HS-27A (cell line): Measurements from ENCODE around the gene HOOK1.
"Not testable (repeated sequence)": the region's sequence is repeated elsewhere in the genome, so short reads cannot be mapped to it uniquely, and the experiment has no call there.

Source experiments
- DNase-seq: peaks from one replicate; pipeline ENCODE4 v3.0.0-alpha.2; 2012; ENCODE audit warnings: low read depth, missing footprints

The HOOK1 gene

DNA sequence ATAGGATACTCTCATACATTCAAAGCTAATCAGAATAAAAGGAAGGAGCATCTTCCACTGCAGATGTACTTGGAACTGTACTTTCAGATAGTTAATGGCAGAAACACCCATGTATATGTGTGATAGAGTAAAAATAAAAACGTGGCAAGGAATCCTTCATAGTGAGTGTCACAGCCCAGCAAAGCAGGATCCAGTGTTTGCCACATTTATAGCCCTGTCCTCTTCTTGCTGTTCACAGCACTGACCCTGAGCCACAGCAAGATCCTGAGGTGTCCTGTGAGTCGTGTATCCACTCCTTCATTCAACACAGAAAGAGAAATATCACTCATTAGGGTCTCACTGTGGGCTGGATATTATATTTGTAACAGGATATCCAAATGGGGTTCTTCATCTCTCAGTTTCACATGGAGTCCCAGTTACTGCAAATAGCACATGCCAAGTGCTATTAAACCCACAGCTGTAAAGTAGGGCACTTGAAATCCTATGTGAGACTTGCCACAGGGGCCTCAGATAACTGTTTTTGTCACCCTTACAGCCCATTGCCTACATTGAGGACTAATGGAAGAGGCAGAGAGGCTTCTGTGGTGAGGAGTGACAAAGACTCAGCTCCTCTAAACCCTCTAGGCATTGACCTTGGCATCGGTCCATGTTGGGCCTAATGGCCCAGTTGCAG, 70.5 kb downstream of the HOOK1 start:
- DNase-seq, result no peak

- no peak for DNase-seq
Observed at GRCh38 chr1:59892841-59893811, 78.4 kb downstream of the HOOK1 start.

DNA sequence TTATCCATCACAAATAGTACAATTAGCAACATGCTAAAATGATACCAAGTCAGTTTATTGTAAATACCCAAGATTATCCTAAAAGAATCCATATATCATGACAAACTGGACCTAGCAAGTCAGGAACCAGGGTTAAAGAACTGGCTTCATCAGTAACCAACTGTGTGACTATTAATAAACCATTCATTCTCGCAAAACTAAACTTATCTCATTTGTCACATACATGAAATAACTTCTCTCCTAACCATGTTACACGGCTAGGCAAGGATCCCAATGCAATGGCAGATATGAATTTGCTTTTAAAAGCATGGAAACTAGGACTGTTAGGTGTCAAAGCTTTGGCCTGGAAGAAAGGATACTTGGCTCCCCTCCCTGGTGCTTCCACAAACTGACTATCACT, 82.4 kb downstream of the HOOK1 start:
- no peak for DNase-seq

DNA sequence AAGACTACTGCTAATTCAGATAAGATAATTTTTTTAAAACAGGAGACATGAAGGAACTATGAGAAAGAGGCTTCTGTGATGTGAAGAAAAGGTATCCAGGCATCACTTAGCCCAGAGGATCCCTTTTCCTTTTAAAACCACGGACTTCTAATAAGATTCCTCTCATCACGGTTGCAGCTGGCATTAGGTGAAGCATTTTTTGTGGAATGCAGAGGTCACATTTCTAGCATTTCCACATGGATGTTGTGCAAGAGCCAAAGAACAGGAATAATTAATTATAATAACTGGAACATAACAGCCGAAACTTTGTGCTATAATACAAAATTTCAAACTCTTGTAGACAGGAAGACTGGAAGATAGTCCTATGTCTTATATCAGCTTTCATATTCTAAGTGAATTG, 84.2 kb downstream of the HOOK1 start:
- DNase-seq, result no peak

- DNase-seq, result no peak
Observed at GRCh38 chr1:59900640-59901039, 85.9 kb downstream of the HOOK1 start.

DNA sequence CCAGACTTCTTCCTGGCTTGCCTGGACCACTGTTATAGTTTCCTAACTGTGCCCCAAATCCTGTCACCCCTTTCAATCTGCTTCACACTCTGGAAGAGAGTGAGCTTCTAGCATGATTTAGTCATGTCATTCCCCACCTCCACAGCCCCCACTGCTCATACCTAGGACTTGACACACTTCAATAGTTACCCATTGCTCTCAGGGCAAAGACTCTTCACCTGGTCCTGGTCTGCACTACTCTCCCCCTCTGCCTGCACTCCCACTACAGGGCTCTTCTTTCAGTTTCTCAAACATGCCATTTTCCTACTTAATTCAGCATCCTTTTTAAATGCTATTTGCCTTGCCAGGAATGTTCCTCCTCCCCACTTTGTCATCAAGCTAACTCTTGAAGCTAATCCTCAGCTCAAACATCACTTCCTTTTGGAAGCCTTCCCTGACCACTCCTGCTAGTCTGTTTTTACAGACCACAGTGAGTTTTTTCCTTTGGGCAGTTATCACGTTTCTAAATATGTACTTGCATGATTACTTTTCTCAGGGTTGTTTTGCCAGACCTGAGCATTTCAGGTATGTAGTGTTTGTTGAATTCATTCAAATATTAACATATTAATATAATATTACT, 87.1 kb downstream of the HOOK1 start:
- no peak for DNase-seq

DNA sequence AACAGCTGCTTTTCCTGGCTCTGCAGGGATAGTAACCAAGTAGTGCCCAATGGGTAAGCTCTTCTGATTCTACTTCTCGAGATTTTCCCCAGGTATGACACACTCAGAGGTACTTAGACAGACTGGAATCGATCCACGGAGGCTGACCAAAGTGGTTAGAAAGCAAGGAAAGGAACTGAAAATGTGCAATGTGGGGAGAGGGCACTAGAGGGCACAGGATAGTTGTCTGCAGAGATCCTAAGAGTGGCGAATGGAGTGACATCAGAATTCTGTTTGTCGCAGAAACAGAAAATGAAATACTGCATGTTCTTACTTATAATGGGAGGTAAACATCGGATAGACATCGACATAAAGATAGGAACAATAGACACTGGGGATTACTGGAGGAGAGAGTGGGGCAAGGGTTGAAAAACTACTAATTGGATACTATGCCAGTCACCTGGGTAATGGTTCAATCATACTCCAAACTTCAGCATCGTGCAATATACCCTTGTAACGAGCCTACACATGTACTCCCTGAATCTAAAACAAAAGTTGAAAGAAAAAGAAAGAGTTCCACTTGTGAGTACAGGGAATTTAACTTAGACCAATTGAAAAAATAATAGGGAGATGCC, 88.5 kb downstream of the HOOK1 start:
- no peak for DNase-seq

- no peak for DNase-seq
Observed at GRCh38 chr1:59906931-59907330, 92.2 kb downstream of the HOOK1 start.

GRCh38 chr1:59908084-59908483, 93.3 kb downstream of the HOOK1 start:
- no peak for DNase-seq

GRCh38 chr1:59908682-59909081, 93.9 kb downstream of the HOOK1 start:
- no peak for DNase-seq

GRCh38 chr1:59914791-59915286, 100.1 kb downstream of the HOOK1 start:
- not testable (repeated sequence) for DNase-seq

GRCh38 chr1:59915516-59915915, 100.8 kb downstream of the HOOK1 start:
- no peak for DNase-seq

DNA sequence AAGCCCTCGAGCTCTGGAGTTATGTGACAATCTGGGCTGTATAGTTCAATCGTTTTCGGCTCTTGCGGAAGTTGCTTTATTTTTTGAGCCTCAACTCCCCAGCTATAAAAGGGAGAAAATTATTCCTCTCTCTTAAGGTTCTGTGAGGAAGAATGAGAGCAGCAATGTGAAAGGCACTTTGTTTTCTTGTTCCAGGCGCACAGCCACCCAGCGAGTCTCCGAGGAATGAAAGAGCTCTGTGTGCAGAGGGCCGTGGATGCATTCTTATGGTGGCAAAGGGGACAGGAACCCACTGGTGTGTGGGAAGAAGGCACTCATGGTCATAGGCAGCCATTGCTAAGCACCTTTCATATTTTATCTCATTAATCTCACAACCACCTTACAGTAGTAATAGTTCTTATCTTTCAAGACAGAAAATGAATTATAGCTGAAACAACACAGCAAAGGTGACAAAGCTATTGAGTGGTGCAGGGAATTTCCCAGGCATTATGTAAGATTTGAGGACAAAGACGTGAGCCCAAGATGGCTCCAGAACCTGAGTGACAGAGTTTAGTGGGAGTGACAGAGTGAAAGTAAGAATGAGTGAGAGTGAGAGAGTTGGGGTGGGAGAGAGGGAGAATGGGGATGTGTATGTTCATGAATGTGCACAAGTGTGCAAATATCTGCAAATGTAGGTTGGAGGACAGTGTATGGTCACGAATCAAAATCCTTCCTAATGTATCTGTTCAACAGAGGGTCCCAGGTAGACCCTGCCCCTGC, 102.5 kb downstream of the HOOK1 start:
- DNase-seq, result no peak

DNA sequence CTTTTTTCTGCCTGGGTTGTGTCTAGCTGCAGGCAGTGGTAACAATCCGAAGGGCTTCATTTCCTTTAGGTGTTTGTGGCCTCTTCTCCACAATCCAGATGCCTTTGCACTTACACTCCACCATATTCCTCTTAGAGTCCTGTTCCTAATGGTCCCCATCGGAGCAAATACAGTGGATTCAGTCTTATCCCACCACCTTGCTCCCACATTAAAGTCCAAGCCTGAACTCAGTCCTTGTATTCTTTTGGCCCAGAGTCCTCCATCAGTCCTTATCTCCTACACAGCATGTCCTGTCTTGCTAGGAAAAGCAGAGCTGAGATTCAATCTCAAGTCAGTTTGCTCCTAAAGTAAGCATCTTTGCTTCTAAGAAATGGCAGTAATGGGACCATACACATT, 103.0 kb downstream of the HOOK1 start:
- no peak for DNase-seq

DNA sequence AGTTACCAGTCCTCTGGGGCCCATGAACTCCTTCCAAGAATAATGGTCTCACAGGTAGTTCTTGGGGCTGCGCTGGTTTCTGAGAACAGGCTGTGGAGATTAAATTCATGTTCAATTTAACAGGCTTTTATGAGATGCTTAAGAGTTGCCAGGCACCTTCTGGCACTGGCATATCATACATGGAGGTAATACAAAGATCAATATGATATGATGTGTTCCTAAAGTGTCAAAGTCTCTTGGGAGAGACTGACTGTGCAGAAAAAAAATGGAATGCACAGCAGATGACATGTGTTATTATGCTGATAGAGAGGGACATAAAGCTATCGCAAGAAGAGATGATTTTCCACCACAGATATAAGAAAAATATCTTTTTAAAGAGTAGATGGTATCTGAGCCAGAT, 105.0 kb downstream of the HOOK1 start:
- DNase-seq, result no peak

DNA sequence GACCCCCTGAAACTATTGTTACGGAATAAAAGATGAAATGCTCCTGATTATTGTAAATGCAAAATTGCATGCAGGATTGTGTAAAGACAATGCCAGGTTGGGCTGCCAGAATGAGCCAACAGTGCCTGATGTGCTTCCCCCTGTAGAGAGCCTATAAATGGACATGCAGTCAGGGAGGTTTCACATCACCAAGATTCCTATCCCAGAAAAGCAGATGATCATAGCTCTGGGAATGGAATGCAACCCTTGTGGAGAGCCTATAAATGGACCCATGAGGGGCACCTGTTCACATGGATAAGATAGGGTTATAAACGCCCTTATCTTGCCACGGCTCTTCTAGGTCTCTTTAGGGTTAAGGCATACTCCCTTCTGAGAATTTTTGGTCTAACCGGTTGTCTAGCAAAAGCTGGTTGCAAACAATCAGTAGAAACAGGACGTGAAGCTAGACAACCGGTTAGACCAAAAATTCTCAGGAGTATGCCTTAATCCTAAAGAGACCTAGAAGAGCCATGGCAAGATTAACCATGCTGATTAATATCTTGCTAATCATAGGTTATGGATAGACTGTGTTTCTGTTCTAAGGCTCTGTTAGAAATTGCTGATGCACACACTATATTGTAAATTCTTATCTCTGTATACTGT, 106.6 kb downstream of the HOOK1 start:
- not testable (repeated sequence) for DNase-seq

DNA sequence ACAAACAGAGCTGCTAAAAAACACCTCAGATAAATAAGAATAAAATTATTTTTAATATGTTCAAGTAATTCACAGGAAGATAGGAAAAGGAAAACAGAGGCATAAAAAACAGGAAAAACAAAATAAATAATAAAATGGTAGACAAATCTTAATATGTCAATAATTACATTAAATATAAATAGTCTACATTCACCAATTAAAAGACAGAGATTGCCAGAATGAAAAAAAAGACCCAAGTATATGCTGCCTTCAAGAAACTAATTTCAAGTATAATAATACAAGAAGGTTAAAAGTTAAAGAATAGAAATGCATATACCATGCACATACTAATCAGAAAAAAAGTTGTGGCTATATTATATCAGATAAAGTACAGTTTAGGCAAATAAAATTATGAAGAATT, 109.9 kb downstream of the HOOK1 start:
- DNase-seq, result no peak
